DMS53 (cell line): Measurements from ENCODE around the gene HDDC2.

Experiments used
- DNase-seq: peaks from one replicate; lab custom pipeline; 2025; lab: John Stamatoyannopoulos, UW

Gene HDDC2

GRCh38 chr6:125269328-125269985, 32.3 kb downstream of the HDDC2 start:
- no peak for DNase-seq

- DNase-seq = no peak
Measured at GRCh38 chr6:125268765-125269164, 33.0 kb downstream of the HDDC2 start.

GRCh38 chr6:125267806-125268523, 33.8 kb downstream of the HDDC2 start:
- DNase-seq = no peak

GRCh38 chr6:125264476-125264875, 37.3 kb downstream of the HDDC2 start:
- DNase-seq = no peak

DNA sequence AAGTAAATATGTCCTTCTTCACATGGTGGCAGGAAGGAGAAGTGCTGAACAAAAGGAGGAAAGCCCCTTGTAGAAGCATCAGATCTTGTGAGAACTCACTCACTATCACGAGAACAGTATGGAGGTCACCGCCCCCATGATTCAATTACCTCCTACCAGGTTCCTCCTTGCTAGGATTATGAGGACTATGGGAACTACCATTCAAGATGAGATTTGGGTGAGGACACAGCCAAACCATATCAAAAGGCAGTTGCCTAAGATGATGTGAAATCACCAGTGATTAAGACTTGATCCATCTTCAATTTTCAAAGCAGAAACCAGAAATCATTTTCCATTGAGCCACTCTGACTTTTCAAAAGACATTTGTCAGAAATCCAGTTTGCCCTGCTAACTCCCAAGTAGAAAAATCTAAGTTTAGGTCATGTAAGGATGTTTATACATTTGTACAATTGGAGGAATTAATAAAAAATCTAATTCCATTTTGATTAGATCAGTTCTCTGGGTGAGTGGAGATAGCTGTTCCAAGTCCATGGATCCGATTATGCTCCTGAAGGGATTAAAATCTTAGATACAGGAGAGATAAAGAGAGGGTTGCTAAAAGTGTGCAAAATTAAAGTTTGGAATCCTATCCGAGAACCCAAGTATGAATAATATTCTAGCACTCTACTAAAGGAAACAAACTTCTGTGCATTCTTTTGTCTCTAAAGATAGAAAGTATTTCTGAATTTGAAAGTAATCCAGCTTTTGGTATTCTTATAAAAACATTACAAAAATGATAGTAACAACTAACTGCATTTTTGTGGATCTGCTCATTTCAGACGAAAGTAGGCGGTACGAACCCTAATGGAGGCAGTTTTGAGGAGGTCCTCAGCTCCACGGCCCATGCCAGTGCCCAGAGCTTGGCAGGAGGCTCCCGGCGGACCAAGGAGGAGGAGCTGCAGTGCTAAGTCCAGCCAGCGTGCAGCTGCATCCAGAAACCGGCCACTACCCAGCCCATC, 39.5 kb downstream of the HDDC2 start:
- DNase-seq = no peak

DNA sequence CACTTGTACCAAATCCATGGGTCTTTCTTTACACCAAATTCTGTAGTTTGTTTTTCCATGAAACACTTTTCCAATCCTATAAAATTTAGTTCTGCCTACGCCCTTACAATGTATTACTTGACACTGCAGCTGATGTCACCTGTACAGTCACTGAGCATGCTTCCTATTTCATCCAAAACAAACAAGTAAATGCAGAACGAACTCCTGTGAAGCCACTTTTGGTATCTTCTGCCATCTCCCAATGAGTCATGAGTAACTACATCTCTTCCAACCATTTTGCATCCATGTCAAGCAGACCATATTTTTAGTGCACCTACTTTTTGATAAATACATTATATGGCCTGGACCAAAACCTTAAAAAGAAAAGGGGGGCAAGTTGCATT, 42.4 kb downstream of the HDDC2 start:
- no peak for DNase-seq

GRCh38 chr6:125258651-125259353, 43.0 kb downstream of the HDDC2 start:
- no peak for DNase-seq

DNA sequence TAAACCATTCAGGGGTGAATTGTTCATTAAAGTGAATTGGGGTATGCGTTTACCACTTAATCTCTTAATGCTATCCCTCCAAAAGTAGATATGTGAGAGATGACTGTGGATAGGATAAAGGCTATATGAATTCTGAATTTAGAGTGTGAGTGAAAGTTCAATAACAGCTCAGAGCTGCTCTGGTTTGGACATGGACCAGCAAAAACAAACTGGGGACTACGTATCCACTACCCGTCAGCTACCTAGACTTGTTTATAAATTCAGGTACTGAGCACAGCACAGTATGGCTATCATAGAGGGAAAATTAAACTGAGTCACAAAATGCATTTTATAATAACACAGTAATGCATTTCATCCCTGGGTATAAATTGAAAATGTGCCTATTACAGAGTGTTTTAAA, 44.4 kb downstream of the HDDC2 start:
- DNase-seq = no peak

GRCh38 chr6:125255201-125255600, 46.6 kb downstream of the HDDC2 start:
- no peak for DNase-seq

DNA sequence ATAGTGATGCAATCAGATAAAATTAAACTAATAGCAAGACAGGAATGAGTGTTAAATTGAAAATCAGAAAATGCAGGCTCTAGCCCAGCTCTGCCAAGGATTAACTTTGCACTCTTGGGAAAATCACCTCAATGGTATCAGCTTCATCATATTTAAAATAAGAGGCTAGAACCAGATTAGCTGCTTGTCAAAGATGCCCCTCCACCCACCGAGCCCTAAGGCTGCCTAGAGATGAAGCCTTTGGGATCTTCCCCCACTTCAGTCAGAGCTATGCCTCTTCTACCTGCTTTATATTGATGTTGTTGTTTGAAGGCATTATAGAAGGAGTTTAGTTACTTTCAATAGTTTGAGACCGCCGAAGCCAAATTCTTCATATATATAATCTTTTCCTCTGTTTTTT, 47.4 kb downstream of the HDDC2 start:
- no peak for DNase-seq

DNA sequence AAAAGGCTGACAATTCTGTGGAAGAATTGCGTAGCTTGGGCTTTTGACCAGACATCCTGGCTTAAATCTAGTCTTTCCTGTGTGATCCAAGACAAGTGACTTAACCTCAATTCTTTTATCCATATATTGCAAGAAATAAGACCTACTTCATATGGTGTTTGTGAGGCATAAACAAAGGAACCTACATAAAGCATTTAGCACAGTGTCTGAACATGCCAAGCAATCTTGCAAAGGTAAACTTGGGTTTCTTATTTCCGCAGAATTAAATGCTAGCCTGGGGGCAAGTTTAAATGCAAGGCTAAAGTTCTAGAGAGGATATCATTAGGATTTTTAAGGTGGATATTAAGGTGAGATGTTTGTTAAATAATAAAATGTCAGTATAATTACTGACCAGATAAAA, 47.9 kb downstream of the HDDC2 start:
- no peak for DNase-seq

- no peak for DNase-seq
Measured at GRCh38 chr6:125252891-125253290, 48.9 kb downstream of the HDDC2 start.

DNA sequence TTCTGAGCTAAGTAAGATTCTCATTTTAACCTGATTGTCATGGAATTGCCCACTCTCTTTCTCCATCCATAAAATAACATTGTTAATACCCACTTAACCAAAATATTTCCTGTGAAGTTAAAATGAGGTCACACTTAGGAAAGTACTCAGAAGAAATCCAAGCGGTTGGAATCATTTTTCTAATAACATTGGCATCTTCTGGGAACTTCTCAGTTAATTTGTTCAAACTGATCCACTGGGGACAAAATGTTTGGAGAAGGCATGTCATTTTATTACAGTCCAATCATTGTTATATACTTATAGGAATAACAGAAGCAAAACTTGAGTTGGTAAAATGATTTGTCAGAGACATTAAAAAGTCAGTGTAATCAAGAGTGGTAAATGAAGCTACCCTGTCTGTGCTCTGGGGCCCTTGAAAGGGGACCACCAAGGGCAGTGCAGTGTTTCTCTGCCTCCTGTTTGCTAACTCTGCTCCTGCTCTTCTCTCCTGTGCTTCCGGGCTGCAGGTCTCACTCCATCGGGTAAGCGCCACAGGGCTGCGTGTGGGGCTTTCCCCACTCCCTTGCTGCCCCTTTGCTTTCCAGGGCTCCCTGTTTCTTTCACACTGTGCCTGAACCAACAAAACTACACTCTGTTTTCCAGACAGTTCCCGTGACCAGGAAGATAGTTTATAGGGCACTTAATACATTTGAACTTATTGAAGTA, 50.1 kb downstream of the HDDC2 start:
- no peak for DNase-seq

DNA sequence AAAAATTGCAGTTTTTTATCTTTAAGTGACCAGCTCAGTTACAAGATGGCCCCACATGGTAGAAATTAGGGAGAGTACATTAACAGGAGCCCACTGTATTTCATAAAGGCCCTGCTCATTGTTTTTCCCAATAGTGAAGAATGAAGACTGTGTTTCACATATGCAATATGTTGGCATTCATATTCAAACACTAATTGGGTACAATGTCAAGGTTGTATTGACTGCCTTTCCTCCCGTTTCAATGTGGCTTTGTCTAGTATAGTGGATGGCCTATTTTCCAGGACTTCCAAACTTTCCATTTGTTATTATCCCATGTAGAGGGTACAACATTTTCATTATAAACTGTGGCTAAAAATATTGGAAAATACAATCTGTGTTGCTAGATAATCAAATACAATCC, 51.3 kb downstream of the HDDC2 start:
- no peak for DNase-seq

- no peak for DNase-seq
Measured at GRCh38 chr6:125248136-125248535, 53.6 kb downstream of the HDDC2 start.

DNA sequence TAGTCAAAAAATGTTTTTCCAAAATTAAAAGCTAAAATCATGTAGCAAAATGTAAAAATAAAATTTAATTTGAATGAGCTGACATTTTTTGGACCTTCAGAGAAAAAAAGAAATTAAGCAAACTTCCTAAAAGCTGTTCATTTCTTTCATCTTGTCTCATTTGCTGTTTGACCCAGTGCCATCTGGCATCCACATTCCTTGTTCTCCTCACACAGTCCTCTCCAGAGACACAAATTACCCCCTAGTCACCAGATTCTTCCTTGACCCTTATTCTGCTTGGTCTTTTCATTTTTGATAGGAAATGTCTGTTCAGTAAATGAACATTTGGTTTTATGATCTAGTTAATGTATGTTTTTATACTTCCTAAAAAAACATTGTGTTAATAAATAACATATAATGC, 55.2 kb downstream of the HDDC2 start:
- DNase-seq = no peak

DNA sequence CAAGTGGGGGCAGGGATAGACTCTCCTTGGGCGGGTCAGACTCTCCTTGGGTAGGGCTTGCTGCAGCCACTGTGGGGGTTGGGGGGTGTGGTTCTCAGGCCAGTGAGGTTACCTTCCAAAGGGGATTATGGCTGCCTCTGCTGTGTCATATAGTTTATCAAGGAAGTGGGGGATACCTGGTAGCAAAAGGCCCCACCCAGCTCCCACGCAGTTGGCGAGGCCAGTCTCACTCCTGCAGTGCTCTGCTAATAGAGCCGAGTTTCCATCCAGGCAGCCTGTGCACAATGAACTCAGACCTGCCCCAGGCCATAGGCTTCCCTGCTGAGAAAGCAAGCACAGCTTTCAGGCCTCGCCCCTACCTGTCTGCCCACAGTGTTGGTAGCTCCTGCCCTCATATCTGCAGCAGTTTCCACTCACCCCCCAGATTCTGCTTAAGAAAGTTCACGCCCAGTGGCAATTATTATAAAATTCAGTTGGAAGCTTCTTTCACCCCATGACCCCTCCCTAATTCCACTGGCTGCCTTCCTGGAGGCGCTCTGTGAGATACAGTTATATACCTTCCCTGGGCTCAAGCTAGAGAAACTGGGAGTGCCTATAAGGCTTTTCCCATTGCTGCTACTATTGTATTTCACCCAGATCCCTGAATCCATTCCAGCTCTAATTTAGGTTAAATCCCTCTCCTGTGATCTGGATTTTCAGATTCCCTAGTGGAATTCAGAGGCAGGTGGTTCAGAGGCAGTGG, 56.1 kb downstream of the HDDC2 start:
- DNase-seq = no peak

GRCh38 chr6:125245109-125245508, 56.7 kb downstream of the HDDC2 start:
- DNase-seq = no peak

GRCh38 chr6:125237764-125238163, 64.0 kb downstream of the HDDC2 start:
- DNase-seq = no peak

GRCh38 chr6:125236536-125237327, 65.0 kb downstream of the HDDC2 start:
- peak; percentile 20 for DNase-seq
